Measurements from ENCODE around the gene ZBTB17.
"Not testable (repeated sequence)": the region's sequence is repeated elsewhere in the genome, so short reads cannot be mapped to it uniquely, and the experiment has no call there.

Gene ZBTB17

GRCh38 chr1:16011936-16012589 is 36.2 kb upstream of the ZBTB17 start:
- no peak for DNase-seq (ENCODE audit: low read depth in 2 of 2)

- DNase-seq (ENCODE audit: low read depth in 2 of 2), result no peak
Measured at GRCh38 chr1:16010837-16011236, 34.9 kb upstream of the ZBTB17 start.

- no peak for DNase-seq (ENCODE audit: low read depth in 2 of 2)
Measured at GRCh38 chr1:16009678-16010077, 33.8 kb upstream of the ZBTB17 start.

- DNase-seq (ENCODE audit: low read depth in 2 of 2), result no peak
Measured at GRCh38 chr1:16009030-16009460, 33.1 kb upstream of the ZBTB17 start.

- no peak for DNase-seq (ENCODE audit: low read depth in 2 of 2)
Measured at GRCh38 chr1:16007671-16008341, 31.9 kb upstream of the ZBTB17 start.

- DNase-seq (ENCODE audit: low read depth in 2 of 2), result no peak
Measured at GRCh38 chr1:16006552-16007485, 30.9 kb upstream of the ZBTB17 start.

GRCh38 chr1:16006010-16006409 is 30.1 kb upstream of the ZBTB17 start:
- DNase-seq (ENCODE audit: low read depth in 2 of 2), result no peak

GRCh38 chr1:16005597-16005996 is 29.7 kb upstream of the ZBTB17 start:
- DNase-seq (ENCODE audit: low read depth in 2 of 2), result no peak

- DNase-seq (ENCODE audit: low read depth in 2 of 2), result not testable (repeated sequence)
Measured at GRCh38 chr1:16001274-16001673, 25.4 kb upstream of the ZBTB17 start.

- DNase-seq (ENCODE audit: low read depth in 2 of 2), result no peak
Measured at GRCh38 chr1:15998929-15999328, 23.0 kb upstream of the ZBTB17 start.

GRCh38 chr1:15997637-15998280 is 21.9 kb upstream of the ZBTB17 start:
- DNase-seq (ENCODE audit: low read depth in 2 of 2), result no peak

GRCh38 chr1:15997076-15997585 is 21.2 kb upstream of the ZBTB17 start:
- no peak for DNase-seq (ENCODE audit: low read depth in 2 of 2)

- DNase-seq (ENCODE audit: low read depth in 2 of 2), result no peak
Measured at GRCh38 chr1:15994590-15995351, 18.9 kb upstream of the ZBTB17 start.

GRCh38 chr1:15994081-15994480 is 18.2 kb upstream of the ZBTB17 start:
- no peak for DNase-seq (ENCODE audit: low read depth in 2 of 2)

- DNase-seq (ENCODE audit: low read depth in 2 of 2), result no peak
Measured at GRCh38 chr1:15993666-15994065, 17.8 kb upstream of the ZBTB17 start.

GRCh38 chr1:15992582-15993500 is 16.9 kb upstream of the ZBTB17 start:
- DNase-seq (ENCODE audit: low read depth in 2 of 2), result no peak

- DNase-seq (ENCODE audit: low read depth in 2 of 2), result no peak
Measured at GRCh38 chr1:15992187-15992553, 16.3 kb upstream of the ZBTB17 start.

- no peak for DNase-seq (ENCODE audit: low read depth in 2 of 2)
Measured at GRCh38 chr1:15991427-15992186, 15.7 kb upstream of the ZBTB17 start.

- DNase-seq (ENCODE audit: low read depth in 2 of 2), result no peak
Measured at GRCh38 chr1:15989776-15990175, 13.9 kb upstream of the ZBTB17 start.

Measured in fibroblast of skin of left biceps (primary cell).